Heart right ventricle (tissue), 16 donors: ENCODE results near the gene NDUFA11. TPM values are rescaled to one million over a fixed set of nuclear protein-coding genes. Genes with fewer than 3 reads are reported as not detected.
A peak's percentile ranks its signal among the peaks of the same experiment; 100 is the strongest.
"Not testable (repeated sequence)": the region's sequence is repeated elsewhere in the genome, so short reads cannot be mapped to it uniquely, and the experiment has no call there.

Source experiments
- ATAC-seq, 8 donors: fragments of 200-7000 bp; cut with Tn5 transposase; one replicate each; pipeline ENCODE4 v1.9.1; 2020; ENCODE audit warnings: mild to moderate bottlenecking in 8 of 8, moderate library complexity in 8 of 8, moderate number of reproducible peaks in 1 of 8
- DNase-seq, 2 donors: peaks; one replicate each; pipeline ENCODE4 v3.0.0-alpha.2; 2020
- H3K27ac ChIP-seq, 10 donors: fragments of 200-600 bp; sonication (generic) in 2 of 10; one replicate each; pipeline versions ENCODE4 v1.5.0 to v1.8.0; 2020 to 2022; ENCODE audit warnings: mild to moderate bottlenecking in 3 of 10
- H3K27me3 ChIP-seq, 7 donors: fragments of 200-600 bp; one replicate each; pipeline ENCODE4 v1.8.0; 2021 to 2022; ENCODE audit warnings: mild to moderate bottlenecking in 2 of 7
- H3K36me3 ChIP-seq, 9 donors: fragments of 200-600 bp; sonication (generic) in 1 of 9; one replicate each; pipeline versions ENCODE4 v1.5.0 to v1.8.0; 2020 to 2022; ENCODE audit warnings: mild to moderate bottlenecking in 2 of 9
- H3K4me1 ChIP-seq, 9 donors: fragments of 200-600 bp; sonication (generic) in 1 of 9; one replicate each; pipeline versions ENCODE4 v1.5.0 to v1.8.0; 2020 to 2022; ENCODE audit warnings: mild to moderate bottlenecking in 4 of 9
- H3K4me3 ChIP-seq, 10 donors: fragments of 200-600 bp; sonication (generic) in 2 of 10; one replicate each; pipeline versions ENCODE4 v1.5.0 to v1.8.0; 2020 to 2022; ENCODE audit warnings: mild to moderate bottlenecking in 7 of 10, moderate library complexity in 2 of 10
- H3K9me3 ChIP-seq, 11 donors: fragments of 200-600 bp in 10 of 11; sonication (generic) in 2 of 11; one replicate each; pipeline versions ENCODE4 v1.5.0 to v1.8.0; 2013 to 2022; ENCODE audit warnings: mild to moderate bottlenecking in 2 of 11, control low read depth in 1 of 11, moderate library complexity in 1 of 11
- CTCF ChIP-seq, 9 donors: fragments of 200-600 bp; sonication (generic) in 2 of 9; IDR thresholded peaks; one replicate each; pipeline versions ENCODE4 v1.5.0 to v1.8.0; 2021 to 2022; ENCODE audit warnings: antibody characterized with exemption in 9 of 9, mild to moderate bottlenecking in 5 of 9, moderate library complexity in 1 of 9
- WGBS, 2 donors: extraction: QIAGEN DNeasy Blood & Tissue Kit; methylation state at CpG; one replicate each; pipeline ENCODE4 v1.1.7; 2013; ENCODE audit warnings: inconsistent platforms in 1 of 2; 5-methylcytosine and 5-hydroxymethylcytosine counted together
- intact Hi-C, 10 donors: fragments of 100-400 bp; cut with DNase I; formaldehyde crosslinking; loops; one replicate each; pipeline versions ENCODE4 v1.11.1 to v1.14.2; 2022
- polyA plus RNA-seq, 2 donors: library from polyadenylated mRNA; stranded (reverse); fragments of 200-250 nt; gene quantifications; one replicate each; pipeline ENCODE4 v1.2.3, GENCODE V29; 2013
- total RNA-seq, 10 donors: library from RNA; stranded (reverse); fragmentation: NEBNext Ultra II Directional in 3 of 10; extraction: Animal tissue kit (Norgen Biotek cat#: 25700) in 3 of 10; gene quantifications; one replicate each; pipeline versions ENCODE4 v1.2.1 to v1.2.4, GENCODE V29; 2021 to 2023
- donor health status: Arrhythmogenic right ventricular cardiomyopathy.
- donor health status: ischemic (EF 13 %, LVEDD 7.1; RV severe dilation, severe dysfunction).
- donor health status: healthy with polysubstance abuse.
- donor health status: DM: no; HTN: yes; CAD: no.
- donor health status: DM: no; HTN: no; CAD: no.
- donor health status: ischemic (EF 25% LVEDD 6.9; RV normal size, moderate dysfunction).
- donor health status: ischemic (EF 25% LVEDD 5.7; RV mildly dilated, moderate dysfunction).
- donor health status: healthy.
- donor health status: DM: yes; HTN: yes; CAD: no.
- donor health status: Ischemic cardiomyopathy.
- donor health status: ischemic (EF 35%, LVEDD 5.7; RV mildly dilated, moderate dysfunction).
- donor health status: nonischemic (EF 11% LVEDD 7.7; RV severe dilation, severe dysfunction).
- donor health status: DM: yes; HTN: yes; CAD: no.
- donor health status: PGD.
- donor health status: ischemic (EF 29% LVEDD 5.4; RV normal size, mild dysfunction).
- donor health status: nonischemic (EF 23%, LVEDD 6.1; RV moderate dilation, normal function).

Gene NDUFA11
- total and polyA plus RNA-seq, 12 donors, result 451 to 1,143 (median 521) TPM

GRCh38 chr19:5880196-5880595 lies 23.4 kb downstream of the NDUFA11 start:
- ATAC-seq (peak in 2 of 8 donors; percentile 2 to 12), DNase-seq (no peak)
- 38 to 40% methylated on average over 6 of the region's 6 CpGs for WGBS, 2 donors

GRCh38 chr19:5877882-5878281 lies 25.7 kb downstream of the NDUFA11 start:
- intact Hi-C loops, result loop anchor here in 2 of 10 donors (5.0 to 10.0 kb wide), 2 partner anchors 46 to 1017 kb away; no protein-coding TSS in a partner anchor
- DNase-seq (no peak), ATAC-seq (no peak)
- H3K27ac ChIP-seq, result no peak overlapping the region
- TF ChIP-seq CTCF (IDR thresholded peaks at IDR 0.05), result no peak
- 84% methylated on average over 9 of the region's 9 CpGs for WGBS, 2 donors
- no peaks in the 10 kb centered on the region for H3K9me3 ChIP-seq
- peaks cover 0 to 15% (median 9%) of the 10 kb centered on the region in 9 donors for H3K4me1 ChIP-seq
- H3K36me3 ChIP-seq, result no peaks in the 10 kb centered on the region
- no peak overlapping the region for H3K4me3 ChIP-seq
- H3K27me3 ChIP-seq, result peaks cover 0 to 19% (median 12%) of the 10 kb centered on the region in 7 donors

More at GRCh38 chr19:5880196-5880595, 23.4 kb downstream of the NDUFA11 start:
- Histone ChIP-seq H3K27ac (peak overlapping the region in 5 of 10 donors; percentile 11 to 76 (median 39)), H3K4me3 (no peak overlapping the region), H3K9me3 (no peaks in the 10 kb centered on the region), H3K4me1 (peaks cover 0 to 15% (median 9%) of the 10 kb centered on the region in 9 donors), H3K27me3 (peaks cover 0 to 19% (median 12%) of the 10 kb centered on the region in 7 donors), H3K36me3 (no peaks in the 10 kb centered on the region)
- no peak for TF ChIP-seq CTCF (IDR thresholded peaks at IDR 0.05)
- intact Hi-C loops, result loop anchor here in 2 of 10 donors (5.0 to 10.0 kb wide), 2 partner anchors 45 to 53 kb away; partner anchors contain the start of gene FUT6 (in 1 of the 2)

DNA sequence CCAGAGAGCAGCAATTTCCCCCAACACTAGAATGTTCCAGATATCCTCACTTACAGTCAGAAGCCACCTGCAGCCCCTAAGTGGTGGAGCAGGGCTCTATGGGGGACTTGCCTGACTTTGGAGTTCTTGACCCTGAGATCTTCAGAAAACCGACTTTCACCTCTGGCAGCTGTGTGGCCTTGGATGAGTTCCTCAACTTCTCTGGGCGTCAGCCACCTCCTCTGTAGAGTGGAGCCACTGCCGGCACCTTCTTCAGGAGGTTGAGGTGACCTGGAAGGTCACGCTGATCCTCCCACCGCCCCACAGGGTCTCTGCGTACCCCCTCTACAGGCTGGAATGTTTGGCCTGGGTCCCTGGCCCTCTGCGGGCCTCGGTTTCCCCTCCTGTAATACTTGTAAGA lies 26.2 kb downstream of the NDUFA11 start:
- Histone ChIP-seq H3K9me3 (no peaks in the 10 kb centered on the region), H3K4me1 (peaks cover 0 to 15% (median 9%) of the 10 kb centered on the region in 9 donors), H3K36me3 (no peaks in the 10 kb centered on the region), H3K27me3 (peaks cover 0 to 19% (median 12%) of the 10 kb centered on the region in 7 donors), H3K4me3 (no peak overlapping the region), H3K27ac (no peak overlapping the region)
- ATAC-seq (no peak), DNase-seq (no peak)
- no peak for TF ChIP-seq CTCF (IDR thresholded peaks at IDR 0.05)
- 85% methylated on average over 8 of the region's 8 CpGs for WGBS, 2 donors
- intact Hi-C loops, result loop anchor here in 2 of 10 donors (5.0 to 10.0 kb wide), 2 partner anchors 45 to 1017 kb away; no protein-coding TSS in a partner anchor

- not testable (repeated sequence) for H3K4me1 ChIP-seq
These were observed 29.1 kb downstream of the NDUFA11 start for GRCh38 chr19:5874496-5874895.

GRCh38 chr19:5873617-5874199 lies 29.9 kb downstream of the NDUFA11 start:
- intact Hi-C loops, result loop anchor here in 1 of 10 donors (10.0 kb wide), 1 partner anchor 1021 kb away; no protein-coding TSS in a partner anchor
- TF ChIP-seq CTCF (IDR thresholded peaks at IDR 0.05), result no peak
- no peak overlapping the region for H3K27ac ChIP-seq
- DNase-seq, result no peak
- WGBS, 2 donors, result 90 to 93% methylated on average over 12 of the region's 12 CpGs
- ATAC-seq, result no peak
- H3K9me3 ChIP-seq, result no peaks in the 10 kb centered on the region
- no peak overlapping the region for H3K4me3 ChIP-seq
- H3K27me3 ChIP-seq, result peaks cover 0 to 8% (median 3%) of the 10 kb centered on the region in 7 donors
- H3K36me3 ChIP-seq, result no peaks in the 10 kb centered on the region
- peaks cover 0 to 3% (median 0%) of the 10 kb centered on the region in 9 donors for H3K4me1 ChIP-seq

More at GRCh38 chr19:5874496-5874895, 29.1 kb downstream of the NDUFA11 start:
- H3K36me3 ChIP-seq, DNase-seq, ATAC-seq, H3K27ac ChIP-seq, H3K9me3 ChIP-seq, H3K4me3 ChIP-seq: not testable (repeated sequence)
- intact Hi-C loops, result loop anchor here in 1 of 10 donors (10.0 kb wide), 1 partner anchor 1020 kb away; no protein-coding TSS in a partner anchor
- H3K27me3 ChIP-seq, result peaks cover 0 to 11% (median 8%) of the 10 kb centered on the region in 7 donors
- 91% methylated on average over 7 of the region's 7 CpGs for WGBS, 2 donors
